ENCODE measurements around the gene DNAH9.

GRCh38 chr17:11932337-11932898 lies 334.1 kb downstream of the DNAH9 start:
- TF ChIP-seq CTCF (IDR thresholded peaks at IDR 0.05), result no peak
- TF ChIP-seq POLR2A (IDR thresholded peaks at IDR 0.05), result no peak
